Keratinocyte (primary cell): ENCODE data around the gene SND1. TPM values are rescaled to one million over a fixed set of nuclear protein-coding genes. Genes with fewer than 3 reads are reported as not detected.

Experiments
- DNase-seq: peaks from one replicate; pipeline ENCODE4 v3.0.0-alpha.2; 2011; ENCODE audit warnings: low read depth, missing footprints, low spot score
- FAIRE-seq: peaks from 2 replicates; lab custom pipeline; 2011; peaks lifted over from hg19 to GRCh38; lab: Jason Lieb, UNC
- H2AFZ ChIP-seq: 2 replicates; pipeline ENCODE4 v1.6.0; 2012; ENCODE audit warnings: low read length, control low read depth, inconsistent platforms; ENCODE audit not compliant: control insufficient read depth
- H3K27ac ChIP-seq: 2 replicates; pipeline ENCODE4 v1.5.1; 2011; ENCODE audit warnings: low read length; ENCODE audit not compliant: control insufficient read depth, insufficient read depth
- H3K27me3 ChIP-seq: 3 replicates; pipeline ENCODE4 v1.6.0; 2011; ENCODE audit warnings: low read length; ENCODE audit not compliant: control insufficient read depth, insufficient read depth; ENCODE audit errors: extremely low read depth
- H3K36me3 ChIP-seq, 2 experiments: 2 replicates in 1 of 2; 3 replicates in 1 of 2; pipeline ENCODE4 v1.5.1; 2011; ENCODE audit warnings: low read length in 2 of 2, mild to moderate bottlenecking in 1 of 2; ENCODE audit not compliant: control insufficient read depth in 2 of 2, insufficient read depth in 2 of 2; ENCODE audit errors: extremely low read depth in 1 of 2
- H3K4me1 ChIP-seq: 3 replicates; pipeline ENCODE4 v1.5.1; 2011; ENCODE audit warnings: low read length; ENCODE audit not compliant: control insufficient read depth, insufficient read depth; ENCODE audit errors: extremely low read depth
- H3K4me2 ChIP-seq: 3 replicates; pipeline ENCODE4 v1.6.0; 2011; ENCODE audit warnings: low read depth, low read length; ENCODE audit not compliant: control insufficient read depth, insufficient read depth; ENCODE audit errors: extremely low read depth
- H3K4me3 ChIP-seq, 3 experiments: fragments of 200-600 bp in 1 of 3; sonication (generic) in 1 of 3; 2 replicates in 2 of 3; 3 replicates in 1 of 3; pipeline ENCODE4 v1.5.1; 2011 to 2016; ENCODE audit warnings: low read length in 3 of 3, mild to moderate bottlenecking in 3 of 3, control low read depth in 2 of 3, inconsistent platforms in 1 of 3, low read depth in 1 of 3, mixed read lengths in 1 of 3, mixed run types in 1 of 3, moderate library complexity in 1 of 3; ENCODE audit not compliant: control insufficient read depth in 2 of 3, insufficient read depth in 2 of 3; ENCODE audit errors: extremely low read depth in 1 of 3
- H3K79me2 ChIP-seq: 2 replicates; pipeline ENCODE4 v1.6.0; 2012; ENCODE audit warnings: low read length; ENCODE audit not compliant: control insufficient read depth, insufficient read depth
- H3K9ac ChIP-seq: 3 replicates; pipeline ENCODE4 v1.6.0; 2011; ENCODE audit warnings: low read length; ENCODE audit not compliant: control insufficient read depth, insufficient read depth; ENCODE audit errors: extremely low read depth
- H3K9me1 ChIP-seq: 3 replicates; pipeline ENCODE4 v1.6.0; 2011; ENCODE audit warnings: low read length; ENCODE audit not compliant: control insufficient read depth, insufficient read depth; ENCODE audit errors: extremely low read depth
- H3K9me3 ChIP-seq: 2 replicates; pipeline ENCODE4 v1.5.1; 2012; ENCODE audit warnings: low read depth, low read length; ENCODE audit not compliant: control insufficient read depth
- H4K20me1 ChIP-seq: 3 replicates; pipeline ENCODE4 v1.6.0; 2011; ENCODE audit warnings: low read length; ENCODE audit not compliant: control insufficient read depth, insufficient read depth; ENCODE audit errors: extremely low read depth
- CTCF ChIP-seq, 3 experiments: IDR thresholded peaks in 1 of 3; conservative IDR thresholded peaks in 1 of 3; optimal IDR thresholded peaks in 1 of 3; 2 replicates in 2 of 3; 3 replicates in 1 of 3; pipeline versions ENCODE3 to v1.5.1; 2011; ENCODE audit warnings: low read length in 3 of 3, mild to moderate bottlenecking in 3 of 3, moderate library complexity in 2 of 3, control low read depth in 1 of 3, inconsistent platforms in 1 of 3; ENCODE audit not compliant: insufficient read depth in 2 of 3; ENCODE audit errors: extremely low read depth in 1 of 3
- EZH2 ChIP-seq: IDR thresholded peaks from one replicate; pipeline ENCODE4 v1.6.1; 2012; ENCODE audit warnings: inconsistent platforms, mild to moderate bottlenecking, low read length, moderate library complexity
- dilution Hi-C: fragments of 300-500 bp; cut with MboI; formaldehyde crosslinking; loops from one replicate; pipeline ENCODE4 v1.7.0; 2020; ENCODE audit warnings: low sequenced_read_pairs; ENCODE audit not compliant: extremely low pct_ligation_motif_present
- polyA plus RNA-seq, 5 experiments: library from polyadenylated mRNA; depleted of rRNA in 3 of 5; stranded (reverse) in 3 of 5; stranded (forward) in 1 of 5; unstranded in 1 of 5; fragments of >200 nt; gene quantifications; 1 replicate in 1 of 5; 2 replicates in 3 of 5; 3 replicates in 1 of 5; pipeline versions ENCODE4 v1.2.1 to v1.2.3, GENCODE V29; 2011 to 2012; ENCODE audit warnings: missing spikeins in 2 of 5, low read depth in 1 of 5, low replicate concordance in 1 of 5

Gene SND1
- polyA plus RNA-seq, 1 donor (not counting 4 experiments of a cell fraction or from before 2014, with no cell fraction given): 140 TPM

GRCh38 chr7:127948312-127948711, 296.3 kb downstream of the SND1 start:
- Histone ChIP-seq H3K4me1 (no peaks in the 10 kb centered on the region), H3K9me3 (no peaks in the 10 kb centered on the region), H4K20me1 (no peaks in the 10 kb centered on the region), H3K27ac (no peak overlapping the region), H2AFZ (no peak overlapping the region), H3K27me3 (no peaks in the 10 kb centered on the region), H3K4me2 (no peak overlapping the region), H3K36me3 (peaks cover 6 to 7% of the 10 kb centered on the region in 2 experiments), H3K79me2 (no peaks in the 10 kb centered on the region), H3K9ac (no peak overlapping the region), H3K9me1 (no peaks in the 10 kb centered on the region), H3K4me3 (no peak overlapping the region)
- no peak for DNase-seq
- TF ChIP-seq EZH2 (no peak), CTCF (optimal IDR thresholded peaks at IDR 0.05 in 1 of 3, IDR thresholded peaks at IDR 0.05 in 1 of 3, conservative IDR thresholded peaks at IDR 0.05 in 1 of 3; ENCODE audit: extremely low read depth in 1 of 3, insufficient read depth in 2 of 3, low read length in 3 of 3) (no peak)
- dilution Hi-C loops: no loop called here
- no peak for FAIRE-seq

- FAIRE-seq: no peak
- Histone ChIP-seq H3K79me2 (no peaks in the 10 kb centered on the region), H3K9me3 (no peaks in the 10 kb centered on the region), H3K4me3 (no peak overlapping the region), H4K20me1 (no peaks in the 10 kb centered on the region), H3K36me3 (peaks cover 5 to 6% of the 10 kb centered on the region in 2 experiments), H3K4me2 (no peak overlapping the region), H3K27me3 (no peaks in the 10 kb centered on the region), H2AFZ (no peak overlapping the region), H3K4me1 (no peaks in the 10 kb centered on the region), H3K27ac (no peak overlapping the region), H3K9me1 (no peaks in the 10 kb centered on the region), H3K9ac (no peak overlapping the region)
- dilution Hi-C loops: no loop called here
- TF ChIP-seq EZH2 (no peak), CTCF (optimal IDR thresholded peaks at IDR 0.05 in 1 of 3, IDR thresholded peaks at IDR 0.05 in 1 of 3, conservative IDR thresholded peaks at IDR 0.05 in 1 of 3; ENCODE audit: extremely low read depth in 1 of 3, insufficient read depth in 2 of 3, low read length in 3 of 3) (no peak)
- DNase-seq: no peak
These were observed 296.9 kb downstream of the SND1 start for GRCh38 chr7:127948930-127949329.
